GM19193 (cell line): Measurements from ENCODE around the gene TUBB2A.

Experiments
- POLR2A ChIP-seq: IDR thresholded peaks from 4 replicates; pipeline ENCODE4 v1.6.1; 2011; ENCODE audit not compliant: insufficient read depth, insufficient read length; ENCODE audit errors: extremely low read depth

TUBB2A gene

GRCh38 chr6:3151691-3152090 is 5.7 kb downstream of the TUBB2A start:
- TF ChIP-seq POLR2A, result no peak

- TF ChIP-seq POLR2A, result no peak
Measured at GRCh38 chr6:3147914-3148757, 9.2 kb downstream of the TUBB2A start.

GRCh38 chr6:3144571-3144970 is 12.8 kb downstream of the TUBB2A start:
- TF ChIP-seq POLR2A, result no peak

- no peak for TF ChIP-seq POLR2A
Measured at GRCh38 chr6:3143158-3143557, 14.2 kb downstream of the TUBB2A start.

- no peak for TF ChIP-seq POLR2A
Measured at GRCh38 chr6:3142536-3142935, 14.8 kb downstream of the TUBB2A start.

GRCh38 chr6:3140201-3140600 is 17.1 kb downstream of the TUBB2A start:
- TF ChIP-seq POLR2A, result no peak

GRCh38 chr6:3139090-3139903 is 18.0 kb downstream of the TUBB2A start:
- no peak for TF ChIP-seq POLR2A

GRCh38 chr6:3138341-3138740 is 19.0 kb downstream of the TUBB2A start:
- no peak for TF ChIP-seq POLR2A

GRCh38 chr6:3137057-3137777 is 20.1 kb downstream of the TUBB2A start:
- no peak for TF ChIP-seq POLR2A

- no peak for TF ChIP-seq POLR2A
Measured at GRCh38 chr6:3136292-3137011, 20.9 kb downstream of the TUBB2A start.

- TF ChIP-seq POLR2A, result no peak
Measured at GRCh38 chr6:3135668-3136291, 21.6 kb downstream of the TUBB2A start.

GRCh38 chr6:3133515-3133914 is 23.8 kb downstream of the TUBB2A start:
- TF ChIP-seq POLR2A, result no peak

- no peak for TF ChIP-seq POLR2A
Measured at GRCh38 chr6:3131695-3132094, 25.6 kb downstream of the TUBB2A start.
